KOPT-K1 (cell line): ENCODE data around the gene FCGR3B.
"Not testable (repeated sequence)": the region's sequence is repeated elsewhere in the genome, so short reads cannot be mapped to it uniquely, and the experiment has no call there.

ENCODE experiments used
- H3K27ac ChIP-seq: fragments of 200-600 bp; sonication (generic); 2 replicates; pipeline ENCODE4 v1.5.1; 2016; ENCODE audit warnings: antibody characterized with exemption, mild to moderate bottlenecking, low read depth, low read length; ENCODE audit not compliant: poor library complexity, severe bottlenecking
- H3K36me3 ChIP-seq: fragments of 200-600 bp; sonication (generic); 2 replicates; pipeline ENCODE4 v1.5.1; 2017; ENCODE audit warnings: antibody characterized with exemption, mild to moderate bottlenecking, low read length, moderate library complexity; ENCODE audit not compliant: insufficient read depth
- H3K9me3 ChIP-seq: fragments of 200-600 bp; sonication (generic); 2 replicates; pipeline ENCODE4 v1.5.1; 2017; ENCODE audit warnings: antibody characterized with exemption, low read length, mild to moderate bottlenecking; ENCODE audit not compliant: insufficient read depth, poor library complexity, severe bottlenecking

Gene FCGR3B

DNA sequence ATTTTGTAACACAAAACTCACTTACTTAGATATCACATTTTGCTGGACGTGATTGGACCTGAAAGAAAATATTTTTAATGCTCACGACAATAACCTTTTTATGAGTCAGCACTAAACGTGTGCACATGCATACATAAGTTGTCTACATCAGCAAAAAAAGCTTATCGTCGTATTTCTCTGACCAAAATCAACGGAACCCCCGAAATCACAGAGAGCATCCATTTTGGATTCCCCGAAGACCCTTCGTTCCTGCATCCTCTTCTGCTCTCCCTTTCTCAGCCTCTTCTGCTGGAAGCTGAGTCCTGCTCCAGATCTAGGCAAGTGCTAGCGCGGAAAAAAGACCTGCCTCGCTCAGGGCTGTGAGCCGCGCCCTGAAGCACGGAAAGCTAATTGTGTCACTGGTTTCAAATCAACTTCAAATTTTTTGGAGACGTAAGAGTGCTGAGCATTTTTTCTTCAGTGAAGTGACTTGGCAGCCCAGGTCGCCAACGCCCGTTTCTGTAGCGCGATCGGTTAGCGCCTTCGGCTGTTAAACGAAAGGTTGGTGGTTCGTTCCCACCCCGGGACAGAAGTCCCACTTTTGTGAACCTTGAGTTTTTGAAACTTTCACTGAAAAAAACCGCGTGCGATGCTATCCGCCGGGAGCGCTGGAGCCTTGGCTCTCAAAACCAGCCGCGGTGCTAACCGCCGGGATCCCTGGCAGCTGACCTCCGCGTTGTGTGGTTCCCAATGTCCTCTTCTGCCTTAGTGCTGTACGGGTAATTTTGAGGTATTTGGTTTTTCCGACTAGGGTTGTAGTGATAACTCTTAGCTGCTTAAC is 9.6 kb downstream of the FCGR3B start:
- not testable (repeated sequence) for H3K36me3 ChIP-seq, H3K27ac ChIP-seq, H3K9me3 ChIP-seq

GRCh38 chr1:161620399-161620798 is 10.6 kb downstream of the FCGR3B start:
- H3K36me3 ChIP-seq, H3K9me3 ChIP-seq, H3K27ac ChIP-seq: not testable (repeated sequence)

- not testable (repeated sequence) for H3K36me3 ChIP-seq, H3K9me3 ChIP-seq, H3K27ac ChIP-seq
Measured at GRCh38 chr1:161618517-161618916, 12.5 kb downstream of the FCGR3B start.

DNA sequence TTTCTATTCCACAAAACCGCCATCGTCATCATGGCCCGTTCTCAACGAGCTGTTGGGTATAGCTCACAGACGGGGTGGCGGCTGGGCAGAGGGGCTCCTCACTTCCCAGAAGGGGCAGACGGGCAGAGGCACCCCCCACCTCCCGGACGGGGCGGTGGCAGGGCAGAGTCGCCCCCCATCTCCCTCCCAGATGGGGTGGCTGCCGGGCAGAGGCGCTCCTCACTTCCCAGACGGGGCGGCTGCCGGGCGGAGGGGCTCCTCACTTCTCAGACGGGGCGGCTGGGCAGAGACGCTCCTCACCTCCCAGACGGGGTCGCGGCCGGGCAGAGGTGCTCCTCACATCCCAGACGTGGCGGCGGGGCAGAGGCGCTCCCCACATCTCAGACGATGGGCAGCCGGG is 14.6 kb downstream of the FCGR3B start:
- H3K27ac ChIP-seq, H3K9me3 ChIP-seq, H3K36me3 ChIP-seq: not testable (repeated sequence)

GRCh38 chr1:161613142-161613514 is 17.8 kb downstream of the FCGR3B start:
- H3K27ac ChIP-seq = peak overlapping the region; percentile 39
- H3K9me3 ChIP-seq, H3K36me3 ChIP-seq: not testable (repeated sequence)

GRCh38 chr1:161612322-161613141 is 18.4 kb downstream of the FCGR3B start:
- H3K9me3 ChIP-seq, H3K36me3 ChIP-seq: not testable (repeated sequence)
- peak overlapping the region; percentile 43 for H3K27ac ChIP-seq

DNA sequence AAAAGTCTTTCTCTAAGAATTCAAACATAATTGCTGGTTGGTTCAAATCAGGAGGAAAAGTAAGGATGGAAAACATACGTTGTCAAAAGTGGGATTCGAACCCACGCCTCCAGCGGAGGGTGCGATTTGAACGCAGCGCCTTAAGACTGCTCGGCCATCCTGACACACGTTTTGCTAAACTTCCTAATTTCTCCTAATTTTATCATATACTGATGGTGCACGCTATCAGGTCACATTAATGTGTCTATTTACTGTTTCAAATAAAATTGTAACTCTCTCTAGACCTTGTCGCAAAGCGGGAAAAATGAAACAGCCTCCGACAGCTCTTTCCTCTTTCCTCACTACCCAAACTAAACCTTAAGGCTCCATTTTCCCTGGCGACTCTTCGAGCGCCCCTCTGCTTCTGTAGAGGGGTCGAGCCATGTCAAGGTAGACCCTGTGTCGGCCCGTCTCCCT is 19.1 kb downstream of the FCGR3B start:
- H3K36me3 ChIP-seq, H3K9me3 ChIP-seq: not testable (repeated sequence)
- H3K27ac ChIP-seq = peak overlapping the region; percentile 43

- H3K36me3 ChIP-seq, H3K27ac ChIP-seq, H3K9me3 ChIP-seq: not testable (repeated sequence)
Measured at GRCh38 chr1:161610198-161610597, 20.8 kb downstream of the FCGR3B start.

GRCh38 chr1:161606541-161607336 is 24.2 kb downstream of the FCGR3B start:
- H3K36me3 ChIP-seq, H3K27ac ChIP-seq, H3K9me3 ChIP-seq: not testable (repeated sequence)

- H3K27ac ChIP-seq, H3K9me3 ChIP-seq, H3K36me3 ChIP-seq: not testable (repeated sequence)
Measured at GRCh38 chr1:161605762-161606540, 25.0 kb downstream of the FCGR3B start.

DNA sequence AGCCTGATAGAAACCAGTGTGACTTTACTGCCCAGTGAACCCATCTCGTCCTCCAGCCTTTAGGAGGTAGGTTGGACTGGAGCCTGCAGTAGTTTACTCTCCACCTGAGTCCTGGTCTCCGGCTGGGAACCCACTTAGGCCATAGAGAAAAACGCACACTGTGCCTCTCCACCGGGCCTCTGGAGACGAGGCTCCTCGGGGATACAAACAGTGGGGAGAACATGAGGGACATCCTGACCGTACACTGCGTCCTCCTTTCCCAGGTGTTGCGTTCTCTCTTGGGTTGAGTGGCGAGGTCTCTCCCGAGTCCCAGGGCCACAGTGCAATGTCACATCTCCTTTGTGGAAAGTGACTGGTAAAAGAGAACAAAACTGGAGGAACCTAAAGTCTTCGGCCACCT is 26.0 kb downstream of the FCGR3B start:
- not testable (repeated sequence) for H3K27ac ChIP-seq, H3K36me3 ChIP-seq, H3K9me3 ChIP-seq

DNA sequence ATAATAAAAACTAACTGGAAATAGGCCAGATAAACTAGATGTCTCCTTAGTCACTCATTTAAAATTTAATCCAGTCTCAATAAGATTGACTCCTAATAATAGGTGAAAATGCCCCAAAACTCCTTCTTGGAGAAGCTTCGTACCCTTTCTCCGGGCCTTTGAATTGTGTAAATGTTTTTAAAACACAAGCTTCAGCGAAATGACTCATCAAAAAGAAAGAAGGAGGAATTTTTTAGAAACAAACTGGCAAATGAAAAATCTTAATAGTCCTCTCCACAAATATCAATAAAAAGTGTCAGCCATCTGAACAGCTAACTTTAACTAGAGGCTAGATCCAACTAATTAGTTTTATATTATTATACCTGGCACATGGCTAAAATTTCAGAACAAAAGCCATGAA is 33.9 kb downstream of the FCGR3B start:
- H3K36me3 ChIP-seq, H3K27ac ChIP-seq, H3K9me3 ChIP-seq: not testable (repeated sequence)

GRCh38 chr1:161595583-161595982 is 35.4 kb downstream of the FCGR3B start:
- H3K27ac ChIP-seq, H3K36me3 ChIP-seq, H3K9me3 ChIP-seq: not testable (repeated sequence)

DNA sequence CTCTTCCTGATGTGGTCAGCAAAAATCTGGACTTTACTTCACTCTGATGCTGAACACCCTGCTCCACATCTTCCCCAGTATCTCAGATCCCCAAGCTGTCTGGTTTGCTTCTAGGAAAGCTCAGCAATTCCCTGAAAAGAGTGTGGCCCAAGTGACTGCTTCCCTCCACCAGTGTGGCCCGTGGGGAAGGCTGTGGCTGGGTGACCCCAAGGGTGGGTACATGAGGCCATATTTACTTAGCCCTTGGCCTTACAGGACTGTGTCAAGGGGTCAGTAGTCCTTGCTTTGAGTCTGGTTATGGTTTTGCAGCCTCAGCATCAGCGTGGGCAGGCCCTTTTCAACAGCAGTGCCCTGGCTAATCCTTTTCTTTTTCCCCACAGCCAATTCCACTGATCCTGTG is 35.8 kb downstream of the FCGR3B start:
- H3K36me3 ChIP-seq, H3K27ac ChIP-seq: not testable (repeated sequence)

More for the DNA sequence above, 35.8 kb downstream of the FCGR3B start:
- H3K9me3 ChIP-seq = not testable (repeated sequence)
